Measurements from ENCODE around the gene GJD2.

DNA sequence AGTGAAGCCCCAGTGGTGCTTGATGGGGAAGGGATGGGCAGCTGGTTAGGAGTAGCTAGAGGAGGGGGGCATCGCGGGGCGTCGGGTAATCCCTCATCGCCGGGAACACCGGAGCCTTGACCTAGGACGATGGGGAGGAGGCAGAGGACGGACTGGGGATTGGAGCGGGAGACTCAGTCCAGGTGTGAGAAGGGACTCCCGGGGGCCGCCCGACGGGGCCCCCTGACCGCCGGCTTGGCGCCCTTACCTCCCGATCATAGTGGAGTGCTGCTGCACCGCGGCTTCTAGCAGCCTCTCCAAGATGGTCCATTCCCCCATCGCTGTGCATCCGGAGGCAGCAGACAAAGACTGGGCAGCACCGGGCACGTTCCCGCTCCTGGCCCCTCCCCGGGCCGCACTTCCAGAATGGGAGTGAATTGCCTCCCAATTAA is 612 bp downstream of the GJD2 start:
- TF ChIP-seq, protein P1, sequence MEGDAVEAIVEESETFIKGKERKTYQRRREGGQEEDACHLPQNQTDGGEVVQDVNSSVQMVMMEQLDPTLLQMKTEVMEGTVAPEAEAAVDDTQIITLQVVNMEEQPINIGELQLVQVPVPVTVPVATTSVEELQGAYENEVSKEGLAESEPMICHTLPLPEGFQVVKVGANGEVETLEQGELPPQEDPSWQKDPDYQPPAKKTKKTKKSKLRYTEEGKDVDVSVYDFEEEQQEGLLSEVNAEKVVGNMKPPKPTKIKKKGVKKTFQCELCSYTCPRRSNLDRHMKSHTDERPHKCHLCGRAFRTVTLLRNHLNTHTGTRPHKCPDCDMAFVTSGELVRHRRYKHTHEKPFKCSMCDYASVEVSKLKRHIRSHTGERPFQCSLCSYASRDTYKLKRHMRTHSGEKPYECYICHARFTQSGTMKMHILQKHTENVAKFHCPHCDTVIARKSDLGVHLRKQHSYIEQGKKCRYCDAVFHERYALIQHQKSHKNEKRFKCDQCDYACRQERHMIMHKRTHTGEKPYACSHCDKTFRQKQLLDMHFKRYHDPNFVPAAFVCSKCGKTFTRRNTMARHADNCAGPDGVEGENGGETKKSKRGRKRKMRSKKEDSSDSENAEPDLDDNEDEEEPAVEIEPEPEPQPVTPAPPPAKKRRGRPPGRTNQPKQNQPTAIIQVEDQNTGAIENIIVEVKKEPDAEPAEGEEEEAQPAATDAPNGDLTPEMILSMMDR (IDR thresholded peaks at IDR 0.05): no peak
- no peak for TF ChIP-seq POLR2A (IDR thresholded peaks at IDR 0.05)
